Effector CD4-positive, alpha-beta T cell (primary cell): ENCODE results near the gene KPNA5.
"Not testable (repeated sequence)": the region's sequence is repeated elsewhere in the genome, so short reads cannot be mapped to it uniquely, and the experiment has no call there.

ENCODE experiments used
- DNase-seq: peaks from one replicate; pipeline ENCODE4 v3.0.0-alpha.2; 2020
- total RNA-seq: gene quantifications from one replicate; lab custom pipeline; 2026; lab: John Stamatoyannopoulos, UW

Gene KPNA5
- total RNA-seq, result 45.8 reads per million, percentile 66 among the genes with 10 or more reads in this experiment

- peak; percentile 88 for DNase-seq
These were observed at the start of gene KPNA5 for GRCh38 chr6:116680880-116681672. KPNA5 (plus strand) TSS chr6:116681211; CDS start chr6:116681335, 124 bp downstream.

- no peak for DNase-seq
These were observed 49.5 kb upstream of the KPNA5 start for GRCh38 chr6:116631379-116631990.

- DNase-seq, result no peak
These were observed 47.3 kb upstream of the KPNA5 start for GRCh38 chr6:116633685-116634084.

GRCh38 chr6:116648156-116648555 is 32.9 kb upstream of the KPNA5 start:
- no peak for DNase-seq

GRCh38 chr6:116649129-116649528 is 31.9 kb upstream of the KPNA5 start:
- DNase-seq, result no peak

- DNase-seq, result no peak
These were observed 29.1 kb upstream of the KPNA5 start for GRCh38 chr6:116651916-116652315.

GRCh38 chr6:116661594-116661993 is 19.4 kb upstream of the KPNA5 start:
- DNase-seq, result no peak

- no peak for DNase-seq
These were observed 18.8 kb upstream of the KPNA5 start for GRCh38 chr6:116662202-116662601.

- DNase-seq, result no peak
These were observed 17.7 kb upstream of the KPNA5 start for GRCh38 chr6:116663308-116663707.

GRCh38 chr6:116664169-116664568 is 16.8 kb upstream of the KPNA5 start:
- DNase-seq, result not testable (repeated sequence)

- DNase-seq, result no peak
These were observed 15.5 kb upstream of the KPNA5 start for GRCh38 chr6:116665464-116665863.

GRCh38 chr6:116666869-116667268 is 14.1 kb upstream of the KPNA5 start:
- no peak for DNase-seq

- no peak for DNase-seq
These were observed 13.4 kb upstream of the KPNA5 start for GRCh38 chr6:116667623-116668022.

- no peak for DNase-seq
These were observed 8.7 kb upstream of the KPNA5 start for GRCh38 chr6:116672306-116672705.

GRCh38 chr6:116676021-116676420 is 5.0 kb upstream of the KPNA5 start:
- no peak for DNase-seq

GRCh38 chr6:116682334-116682712 is 1.3 kb downstream of the KPNA5 start:
- DNase-seq, result peak; percentile 30

- DNase-seq, result no peak
These were observed 4.5 kb downstream of the KPNA5 start for GRCh38 chr6:116685437-116685993.

- DNase-seq, result not testable (repeated sequence)
These were observed 5.6 kb downstream of the KPNA5 start for GRCh38 chr6:116686475-116687101.

- DNase-seq, result no peak
These were observed 10.1 kb downstream of the KPNA5 start for GRCh38 chr6:116691154-116691553.

GRCh38 chr6:116692873-116693272 is 11.9 kb downstream of the KPNA5 start:
- not testable (repeated sequence) for DNase-seq

GRCh38 chr6:116693275-116693674 is 12.3 kb downstream of the KPNA5 start:
- DNase-seq, result not testable (repeated sequence)

GRCh38 chr6:116695401-116695800 is 14.4 kb downstream of the KPNA5 start:
- DNase-seq, result no peak

- DNase-seq, result no peak
These were observed 16.5 kb downstream of the KPNA5 start for GRCh38 chr6:116697480-116697879.
